Umbilical cord (tissue), 2 donors: Measurements from ENCODE around the gene RABEP2. TPM values are rescaled to one million over a fixed set of nuclear protein-coding genes. Genes with fewer than 3 reads are reported as not detected.
"Not testable (repeated sequence)": the region's sequence is repeated elsewhere in the genome, so short reads cannot be mapped to it uniquely, and the experiment has no call there.

ENCODE experiments used
- DNase-seq: peaks from one replicate; pipeline ENCODE4 v3.0.0-alpha.2; 2015; ENCODE audit warnings: low spot score
- total RNA-seq: library from RNA; depleted of rRNA; stranded (reverse); fragments of >200 nt; gene quantifications from one replicate; pipeline ENCODE4 v1.2.3, GENCODE V29; 2014; ENCODE audit warnings: low replicate concordance; ENCODE audit not compliant: insufficient read depth

RABEP2 gene
- total RNA-seq, result 27.4 TPM

GRCh38 chr16:28924762-28925385, at the start of gene RABEP2:
Gene RABEP2 (minus strand): TSS chr16:28925238. CDS start chr16:28925163, 75 bp downstream.
- peak; percentile 96 for DNase-seq

DNA sequence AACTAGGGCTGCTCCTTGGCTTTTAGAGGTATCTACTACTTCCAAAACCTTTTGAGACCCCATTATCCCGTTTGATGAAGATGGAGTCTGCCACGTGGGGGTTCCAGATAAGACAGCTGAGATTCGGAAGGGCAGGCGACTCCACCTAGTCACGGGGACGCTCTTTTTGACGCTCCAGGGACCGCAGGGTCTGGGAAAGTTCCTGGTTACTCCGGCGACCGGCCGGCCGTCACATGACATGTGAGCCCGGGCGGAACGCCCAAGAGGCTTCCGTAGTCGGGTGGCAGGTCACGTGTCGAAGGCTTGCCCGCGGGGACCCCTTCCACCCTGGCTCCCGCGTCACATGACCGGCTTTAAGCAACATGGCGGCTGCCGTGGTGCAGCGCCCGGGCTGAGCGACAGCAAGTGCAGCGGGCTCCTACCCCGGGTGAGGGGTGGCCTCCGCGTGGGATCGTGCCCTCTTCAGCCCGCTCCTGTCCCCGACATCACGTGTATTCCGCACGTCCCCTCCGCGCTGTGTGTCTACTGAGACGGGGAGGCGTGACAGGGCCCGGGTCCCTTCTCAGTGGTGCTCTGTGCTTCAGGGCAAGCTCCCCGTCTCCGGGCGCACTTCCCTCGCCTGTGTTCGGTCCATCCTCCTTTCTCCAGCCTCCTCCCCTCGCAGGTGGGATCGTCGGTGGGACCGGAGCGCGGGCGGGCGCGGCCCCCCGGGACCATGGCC, 49.6 kb upstream of the RABEP2 start, which contains the start of gene SPNS1:
SPNS1 (plus strand) TSS at position 342 of the 721 bp plus-strand sequence; CDS start at position 716, 374 bp downstream.
- peak; percentile 98 for DNase-seq

DNA sequence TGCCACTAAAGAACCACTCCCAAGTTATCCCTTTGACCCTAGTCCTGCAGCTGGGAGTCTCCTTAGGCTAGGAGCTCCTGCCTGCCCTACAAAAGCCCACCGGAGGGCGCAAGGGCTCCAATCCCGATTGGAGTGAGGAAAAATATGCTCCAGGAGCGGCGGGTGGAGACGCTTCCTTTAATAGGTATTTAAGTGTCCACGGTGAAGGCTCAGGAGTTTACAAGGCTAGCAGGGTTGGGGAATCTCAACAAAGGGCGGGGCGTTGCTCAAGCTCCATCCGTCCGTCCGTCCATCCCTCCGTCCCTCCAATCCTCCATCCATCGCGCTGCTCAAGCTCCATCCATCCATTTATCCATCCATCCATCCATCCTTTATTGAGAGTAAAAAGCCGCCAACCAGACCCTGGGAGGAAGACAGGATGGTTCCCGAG, 49.0 kb upstream of the RABEP2 start:
- DNase-seq, result peak; percentile 78

GRCh38 chr16:28969696-28970095, 44.7 kb upstream of the RABEP2 start:
- not testable (repeated sequence) for DNase-seq

- DNase-seq, result no peak
Observed at GRCh38 chr16:28967156-28967555, 42.1 kb upstream of the RABEP2 start.

GRCh38 chr16:28964496-28964895, 39.5 kb upstream of the RABEP2 start:
- DNase-seq, result no peak

DNA sequence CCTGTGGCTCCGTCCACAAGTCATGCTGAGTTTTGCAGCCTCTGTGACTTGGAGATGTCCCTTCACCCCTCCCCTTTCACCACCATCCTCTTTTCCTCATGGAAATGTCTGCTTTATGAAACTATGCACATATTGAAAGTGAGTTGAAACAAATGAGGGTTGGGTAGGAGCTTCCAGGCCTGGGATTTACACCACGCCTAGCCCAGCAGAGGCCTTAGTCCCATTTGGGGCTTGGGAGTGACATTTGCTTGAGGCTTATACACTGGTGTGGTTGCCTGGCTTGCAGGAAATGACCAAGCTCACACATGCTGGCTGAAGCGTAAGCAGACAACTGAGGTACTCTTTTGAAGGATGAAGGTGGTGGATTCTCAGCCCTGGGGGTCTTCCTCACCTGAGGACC, 39.0 kb upstream of the RABEP2 start:
- no peak for DNase-seq

- DNase-seq, result no peak
Observed at GRCh38 chr16:28958836-28959235, 33.8 kb upstream of the RABEP2 start.

- DNase-seq, result no peak
Observed at GRCh38 chr16:28958216-28958615, 33.2 kb upstream of the RABEP2 start.

- no peak for DNase-seq
Observed at GRCh38 chr16:28951410-28951943, 26.4 kb upstream of the RABEP2 start.

DNA sequence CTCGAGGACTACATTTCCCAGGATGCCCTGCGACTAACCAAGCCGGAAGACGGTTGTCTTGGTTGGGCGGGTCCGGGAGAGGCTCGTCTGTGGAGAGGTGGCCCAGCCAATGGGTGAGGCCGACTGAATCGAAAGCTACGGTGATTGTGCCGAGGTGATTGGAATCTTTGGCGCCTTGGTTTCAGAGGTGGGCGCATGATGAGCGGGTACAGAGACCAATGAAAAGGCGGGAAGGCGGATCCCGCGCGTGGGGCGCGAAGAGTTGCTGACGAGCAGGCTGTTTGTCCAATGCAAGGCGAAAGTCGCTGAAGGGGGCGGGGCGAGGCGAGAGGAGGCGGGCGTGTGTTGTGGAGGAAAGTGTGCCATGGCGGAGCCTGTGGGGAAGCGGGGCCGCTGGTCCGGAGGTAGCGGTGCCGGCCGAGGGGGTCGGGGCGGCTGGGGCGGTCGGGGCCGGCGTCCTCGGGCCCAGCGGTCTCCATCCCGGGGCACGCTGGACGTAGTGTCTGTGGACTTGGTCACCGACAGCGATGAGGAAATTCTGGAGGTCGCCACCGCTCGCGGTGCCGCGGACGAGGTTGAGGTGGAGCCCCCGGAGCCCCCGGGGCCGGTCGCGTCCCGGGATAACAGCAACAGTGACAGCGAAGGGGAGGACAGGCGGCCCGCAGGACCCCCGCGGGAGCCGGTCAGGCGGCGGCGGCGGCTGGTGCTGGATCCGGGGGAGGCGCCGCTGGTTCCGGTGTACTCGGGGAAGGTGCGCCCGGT, 25.8 kb upstream of the RABEP2 start, which contains the start of gene NFATC2IP:
NFATC2IP (plus strand) TSS at position 290 of the 762 bp plus-strand sequence; CDS start at position 365, 75 bp downstream.
- DNase-seq, result peak; percentile 100

DNA sequence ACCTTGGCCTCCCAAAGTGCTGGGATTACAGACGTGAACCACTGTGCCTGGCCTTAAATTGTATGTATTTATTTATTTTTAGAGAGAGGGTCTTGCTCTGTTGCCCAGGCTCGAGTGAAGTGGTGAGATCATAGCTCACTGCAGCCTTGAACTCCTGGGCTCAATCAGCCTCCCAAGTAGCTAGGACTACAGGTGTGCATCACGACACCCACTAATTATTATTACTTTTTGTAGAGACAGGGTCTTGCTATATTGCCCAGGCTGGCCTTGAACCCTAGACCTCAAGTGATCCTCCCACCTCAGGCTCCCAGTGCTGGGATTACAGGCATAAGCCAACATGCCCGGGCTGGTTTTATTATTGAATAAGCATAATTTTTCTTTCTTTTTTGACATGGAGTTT, 21.6 kb upstream of the RABEP2 start:
- no peak for DNase-seq

GRCh38 chr16:28943281-28943680, 18.2 kb upstream of the RABEP2 start:
- no peak for DNase-seq

DNA sequence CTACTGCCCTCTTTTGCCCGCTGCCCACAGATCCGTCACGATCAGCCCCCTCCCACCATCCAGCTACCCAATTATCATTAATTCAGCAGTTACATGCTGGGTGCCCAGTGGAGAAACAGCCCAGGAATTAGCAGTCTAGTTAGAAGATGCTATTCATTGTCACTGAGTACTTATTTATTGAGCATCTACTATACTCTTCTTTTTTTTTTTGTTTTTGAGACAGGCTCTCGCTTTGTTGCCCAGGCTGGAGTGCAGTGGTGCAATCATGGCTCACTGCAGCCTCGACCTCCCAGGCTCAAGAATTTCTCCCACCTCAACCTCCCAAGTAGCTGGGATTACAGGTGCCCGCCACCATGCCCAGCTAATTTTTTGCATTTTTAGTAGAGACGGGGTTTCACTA, 14.8 kb upstream of the RABEP2 start:
- DNase-seq, result not testable (repeated sequence)

DNA sequence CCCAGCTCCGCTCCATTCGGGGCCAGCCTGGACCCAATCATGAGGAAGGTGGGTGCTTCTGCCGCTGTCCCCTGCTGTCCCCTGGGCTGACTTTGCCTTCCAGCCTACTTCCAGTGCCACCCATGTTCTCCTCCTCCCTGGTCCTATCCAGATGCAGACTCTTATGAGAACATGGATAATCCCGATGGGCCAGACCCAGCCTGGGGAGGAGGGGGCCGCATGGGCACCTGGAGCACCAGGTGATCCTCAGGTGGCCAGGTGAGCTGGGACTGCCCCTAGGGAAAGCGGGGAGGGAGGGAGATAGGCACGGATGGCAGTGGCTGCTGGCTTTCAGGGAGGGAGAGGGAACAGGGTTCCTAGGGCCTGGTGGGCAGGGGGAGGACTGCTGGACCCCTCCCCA, 13.7 kb upstream of the RABEP2 start:
- no peak for DNase-seq

DNA sequence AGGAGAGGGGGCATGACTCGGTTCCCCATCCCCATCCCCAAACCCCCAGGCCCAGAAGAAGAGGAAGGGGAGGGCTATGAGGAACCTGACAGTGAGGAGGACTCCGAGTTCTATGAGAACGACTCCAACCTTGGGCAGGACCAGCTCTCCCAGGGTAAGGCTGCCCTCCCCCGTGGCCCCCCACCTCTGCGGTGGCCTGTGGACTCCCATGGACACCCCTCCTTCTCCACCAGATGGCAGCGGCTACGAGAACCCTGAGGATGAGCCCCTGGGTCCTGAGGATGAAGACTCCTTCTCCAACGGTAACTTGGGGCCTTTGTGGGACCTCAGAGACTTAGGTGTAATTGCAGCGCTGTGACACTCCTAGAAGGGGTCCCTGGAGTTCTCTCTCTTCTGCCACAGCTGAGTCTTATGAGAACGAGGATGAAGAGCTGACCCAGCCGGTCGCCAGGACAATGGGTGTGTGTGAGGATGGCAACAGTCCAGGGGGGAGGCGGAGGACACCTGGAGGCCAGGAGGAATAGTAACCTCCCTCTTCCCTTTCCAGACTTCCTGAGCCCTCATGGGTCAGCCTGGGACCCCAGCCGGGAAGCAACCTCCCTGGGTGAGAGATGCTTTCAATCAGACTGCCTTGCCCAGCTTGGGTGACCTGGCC, 12.3 kb upstream of the RABEP2 start:
- DNase-seq, result no peak

- no peak for DNase-seq
Observed at GRCh38 chr16:28936784-28937155, 11.7 kb upstream of the RABEP2 start.

GRCh38 chr16:28935924-28936783, 11.1 kb upstream of the RABEP2 start:
- DNase-seq, result peak; percentile 67

- no peak for DNase-seq
Observed at GRCh38 chr16:28935346-28935745, 10.3 kb upstream of the RABEP2 start.

DNA sequence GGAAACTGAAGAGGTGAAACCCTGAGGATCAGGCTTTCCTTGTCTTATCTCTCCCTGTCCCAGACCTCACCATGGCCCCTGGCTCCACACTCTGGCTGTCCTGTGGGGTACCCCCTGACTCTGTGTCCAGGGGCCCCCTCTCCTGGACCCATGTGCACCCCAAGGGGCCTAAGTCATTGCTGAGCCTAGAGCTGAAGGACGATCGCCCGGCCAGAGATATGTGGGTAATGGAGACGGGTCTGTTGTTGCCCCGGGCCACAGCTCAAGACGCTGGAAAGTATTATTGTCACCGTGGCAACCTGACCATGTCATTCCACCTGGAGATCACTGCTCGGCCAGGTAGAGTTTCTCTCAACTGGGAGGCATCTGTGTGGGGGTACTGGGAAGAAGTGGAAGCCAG, 8.1 kb upstream of the RABEP2 start:
- DNase-seq, result no peak
